COLO668 (cell line): ENCODE data around the gene SEMG2.

Experiments used
- DNase-seq: peaks from one replicate; lab custom pipeline; 2025; ENCODE audit not compliant: unreplicated experiment; lab: John Stamatoyannopoulos, UW

Gene SEMG2

DNA sequence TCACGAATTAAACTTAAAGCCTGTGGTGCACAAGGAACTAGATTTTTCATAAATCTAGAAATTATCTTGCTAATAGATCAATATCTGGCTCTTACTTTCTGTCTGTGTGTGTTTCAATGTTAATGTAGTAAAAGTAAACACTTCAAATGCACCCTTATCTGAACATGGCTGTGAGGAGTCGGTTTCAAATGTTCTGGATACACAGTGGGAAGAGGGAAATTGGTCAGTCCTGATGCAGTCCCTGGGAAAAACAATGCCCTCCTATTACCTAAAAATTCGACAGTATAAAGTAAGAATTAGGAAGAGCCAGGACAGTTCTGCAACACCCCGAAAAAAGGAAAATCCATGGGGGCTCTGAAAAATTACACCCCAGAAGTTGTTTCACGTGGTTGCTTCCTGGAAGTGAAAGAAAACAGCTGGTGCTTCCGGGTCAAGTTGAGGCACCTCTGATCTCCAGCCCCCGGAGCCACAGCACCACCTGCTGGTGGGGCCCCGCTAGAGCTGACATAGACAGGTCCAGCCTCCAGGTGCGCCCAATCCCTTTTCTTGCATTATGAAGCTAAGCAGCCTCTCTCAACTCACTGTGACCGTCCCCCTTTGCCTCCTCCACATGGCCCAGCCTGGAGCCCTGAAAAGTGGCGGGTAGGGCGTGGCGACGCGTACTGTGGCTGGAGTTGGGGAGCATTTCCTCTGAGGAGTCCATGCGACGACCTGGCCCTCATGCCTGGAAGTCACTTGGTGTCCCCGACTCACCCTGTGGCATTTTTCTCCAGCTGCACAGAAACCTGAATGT lies 8.3 kb downstream of the SEMG2 start:
- DNase-seq, result peak; percentile 64

DNA sequence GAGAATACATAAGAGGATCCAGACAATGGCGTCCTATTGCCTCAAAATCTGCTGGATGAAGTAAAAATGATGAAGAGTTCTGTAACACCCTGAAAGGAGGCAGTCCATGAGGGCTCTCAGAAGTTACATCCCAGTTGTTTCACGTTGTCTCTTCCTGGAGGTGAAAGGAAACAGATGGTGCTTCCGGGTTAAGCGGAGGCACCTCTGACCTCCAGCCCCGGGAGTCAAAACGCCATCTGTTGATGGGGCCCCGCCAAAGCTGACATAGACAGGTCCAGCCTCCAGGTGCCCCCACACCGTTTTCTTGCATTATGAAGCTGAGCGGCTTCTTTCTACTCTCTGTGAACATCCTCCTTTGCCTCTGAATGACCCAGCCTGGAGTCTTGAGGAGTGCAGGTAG lies 9.5 kb downstream of the SEMG2 start:
- no peak for DNase-seq

DNA sequence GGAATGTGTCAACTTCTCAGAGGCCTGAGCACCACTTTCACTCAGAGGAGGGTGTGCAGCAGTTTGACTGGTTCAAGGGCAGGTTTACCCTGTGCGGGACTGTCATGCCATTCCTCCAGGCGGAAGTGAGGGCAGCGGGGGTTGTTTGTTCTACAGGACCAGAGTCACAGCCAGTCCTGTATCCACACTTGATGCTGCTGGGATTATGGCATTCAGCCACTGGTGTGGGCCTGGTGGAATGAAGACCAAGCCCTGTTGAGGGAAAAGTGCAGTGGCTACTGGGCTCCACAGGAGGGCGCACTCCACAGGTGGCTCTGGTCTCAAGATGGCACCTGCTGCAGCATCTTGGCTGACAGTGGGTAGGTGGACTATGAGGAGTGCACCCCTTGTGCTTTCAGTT lies 14.8 kb downstream of the SEMG2 start:
- no peak for DNase-seq

DNA sequence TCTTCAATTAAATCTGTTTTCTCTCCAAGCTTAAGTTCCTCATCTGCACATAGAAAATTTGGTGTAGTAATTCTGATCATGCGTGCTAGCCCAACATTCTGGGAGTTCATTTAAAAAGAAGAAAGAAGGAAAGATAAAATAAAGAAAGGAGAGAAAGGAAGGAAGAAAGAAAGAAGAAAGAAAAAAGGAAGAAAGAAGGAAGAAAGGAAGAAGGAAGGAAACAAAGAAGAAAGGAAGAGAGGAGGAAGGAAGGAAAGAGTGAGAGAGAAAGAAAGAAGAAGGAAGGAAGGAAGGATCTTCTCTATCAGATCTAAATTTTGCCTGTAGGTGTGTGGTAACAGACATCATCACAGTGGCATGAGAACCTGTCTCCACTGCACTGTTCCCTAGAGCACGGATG lies 17.0 kb downstream of the SEMG2 start:
- DNase-seq, result no peak

DNA sequence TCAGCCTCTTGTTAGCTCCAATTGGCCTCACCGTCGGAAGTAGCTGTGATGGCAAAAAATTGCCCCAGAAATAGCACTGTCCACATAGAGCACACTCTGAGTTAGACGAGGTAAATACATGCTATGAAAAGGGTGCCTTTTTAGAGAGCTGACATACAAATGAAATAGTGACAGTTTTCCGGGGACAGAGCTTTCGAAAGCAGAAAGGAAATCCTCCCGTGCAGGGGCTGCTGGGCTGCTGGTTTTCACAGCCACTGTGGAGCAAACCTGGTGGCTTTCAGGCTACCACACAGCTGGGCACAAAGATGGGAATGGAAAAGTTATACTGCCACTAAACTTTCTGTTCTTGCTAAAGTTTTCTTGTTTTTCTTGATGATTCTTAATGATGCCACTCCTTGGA lies 24.9 kb downstream of the SEMG2 start:
- no peak for DNase-seq

DNA sequence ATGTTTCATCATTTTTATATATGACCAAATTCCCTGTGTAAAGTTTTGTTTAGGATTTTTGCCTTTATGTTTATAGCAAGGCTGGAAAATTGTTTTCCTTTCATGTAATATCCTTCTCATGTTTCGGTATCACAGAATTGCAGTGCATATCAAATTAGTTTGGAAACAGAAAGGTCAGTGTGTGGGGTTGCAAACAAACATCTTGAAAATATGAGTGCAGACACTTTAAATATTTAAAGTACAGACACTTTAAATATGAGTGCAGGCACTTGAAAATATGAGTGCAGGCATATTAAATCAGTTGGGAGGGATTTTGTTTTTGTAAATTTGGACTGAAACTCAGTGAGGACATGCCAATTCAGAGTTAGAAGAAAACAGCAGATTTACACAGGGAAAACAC lies 26.7 kb downstream of the SEMG2 start:
- DNase-seq, result no peak

GRCh38 chr20:45248609-45249008 lies 27.4 kb downstream of the SEMG2 start:
- DNase-seq, result no peak

- DNase-seq, result no peak
Observed at GRCh38 chr20:45251884-45252560, 30.8 kb downstream of the SEMG2 start.

- no peak for DNase-seq
Observed at GRCh38 chr20:45253261-45253660, 32.1 kb downstream of the SEMG2 start.

DNA sequence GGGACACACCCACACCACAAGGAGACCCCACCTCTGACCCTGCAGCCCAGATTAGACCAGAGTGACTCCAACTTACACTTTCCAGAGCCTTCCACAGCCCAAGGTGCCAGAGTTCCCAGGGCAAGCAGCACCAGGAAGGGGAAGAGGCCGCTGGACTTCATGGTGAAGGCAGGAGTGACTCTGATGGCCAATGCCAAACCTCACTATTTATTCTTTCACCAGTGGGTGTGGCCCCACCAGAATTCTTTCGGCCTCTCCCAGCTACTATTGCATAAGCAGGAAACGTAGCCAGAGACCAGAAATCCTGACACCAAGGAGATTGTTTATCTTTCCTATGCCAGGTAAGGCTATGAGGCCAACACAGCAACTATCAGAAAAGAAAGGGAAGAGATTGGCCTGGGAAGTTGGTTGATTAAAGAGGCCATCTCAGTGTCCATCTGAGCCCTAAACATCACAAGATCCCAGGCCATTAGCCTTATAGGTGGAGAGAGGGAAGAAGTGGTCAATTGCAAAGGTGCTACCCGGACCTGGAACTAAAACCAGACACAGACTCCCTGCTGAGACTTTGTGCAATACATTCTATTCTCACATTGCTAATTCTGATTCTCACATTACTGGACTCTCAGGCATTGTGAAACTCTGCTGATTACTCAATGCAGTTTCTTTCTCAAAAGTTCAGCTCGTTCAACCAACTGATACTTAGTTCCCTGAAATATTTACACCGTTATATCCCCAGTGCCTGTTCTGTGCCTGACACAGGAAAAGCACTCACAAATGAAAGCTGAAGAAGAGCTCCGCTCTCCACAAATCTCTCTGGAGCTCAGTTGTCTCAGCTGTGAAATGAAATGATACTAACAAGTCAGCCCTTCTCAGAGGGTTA lies 33.5 kb downstream of the SEMG2 start, which contains the start of gene SLPI:
Gene SLPI (minus strand): TSS at position 182 of the 880 bp plus-strand sequence. CDS start 21 bp downstream, at position 161.
- DNase-seq, result peak; percentile 19

- no peak for DNase-seq
Observed at GRCh38 chr20:45257161-45257560, 36.0 kb downstream of the SEMG2 start.

GRCh38 chr20:45257711-45258110 lies 36.5 kb downstream of the SEMG2 start:
- no peak for DNase-seq

GRCh38 chr20:45258259-45258658 lies 37.1 kb downstream of the SEMG2 start:
- DNase-seq, result no peak

DNA sequence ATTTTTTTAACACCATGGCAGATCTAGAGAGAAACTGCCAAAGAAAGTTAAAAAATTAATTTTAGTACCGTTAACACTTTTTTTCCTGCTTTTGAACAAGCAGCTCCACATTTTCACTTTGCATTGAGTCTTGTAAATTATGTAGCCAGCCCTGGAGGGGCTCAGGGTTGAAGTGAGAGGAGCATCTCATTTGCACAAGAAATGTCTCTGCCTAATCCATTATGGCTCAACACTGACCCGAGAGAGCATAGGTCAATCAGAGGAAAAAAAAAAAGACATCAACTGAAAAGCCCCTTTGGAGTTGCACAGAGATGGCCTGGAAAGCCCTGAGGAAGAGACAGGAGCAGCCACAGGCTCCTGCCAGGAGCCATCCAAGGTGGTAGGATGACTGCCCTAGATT lies 37.5 kb downstream of the SEMG2 start:
- DNase-seq, result no peak

DNA sequence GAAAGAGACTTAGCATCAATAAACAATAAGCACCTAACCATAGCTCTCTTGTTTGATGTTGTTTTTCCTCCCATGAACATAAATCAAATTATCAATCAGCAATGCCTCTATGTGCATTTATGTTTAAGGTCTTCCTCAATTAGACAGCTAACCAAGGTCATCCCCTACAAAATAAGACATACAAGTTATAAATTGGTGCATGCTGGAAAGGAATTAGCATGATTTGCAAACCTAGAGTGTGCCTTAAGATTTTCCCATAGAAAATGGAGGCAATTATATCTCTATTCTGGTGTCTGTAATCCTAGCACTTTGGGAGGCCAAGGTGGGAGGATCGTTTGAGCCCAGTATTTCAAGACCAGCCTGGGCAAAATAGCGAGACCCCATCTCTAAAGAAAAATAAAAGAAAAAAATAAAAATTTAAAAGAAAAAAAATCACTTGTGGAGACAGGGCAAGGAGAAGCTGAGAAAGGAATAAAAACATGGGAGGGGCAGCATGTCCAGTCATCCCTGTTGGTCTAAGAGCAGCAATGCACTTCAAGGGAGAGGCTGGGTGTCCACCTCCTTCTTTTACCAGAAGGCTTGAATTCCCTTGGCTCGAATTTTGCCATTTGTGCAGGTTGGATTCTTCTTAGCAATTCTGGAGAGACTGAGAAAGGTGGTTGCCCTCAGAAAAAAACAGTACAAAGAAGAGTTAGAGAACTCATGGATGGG lies 42.5 kb downstream of the SEMG2 start:
- no peak for DNase-seq

- no peak for DNase-seq
Observed at GRCh38 chr20:45266977-45267376, 45.8 kb downstream of the SEMG2 start.

DNA sequence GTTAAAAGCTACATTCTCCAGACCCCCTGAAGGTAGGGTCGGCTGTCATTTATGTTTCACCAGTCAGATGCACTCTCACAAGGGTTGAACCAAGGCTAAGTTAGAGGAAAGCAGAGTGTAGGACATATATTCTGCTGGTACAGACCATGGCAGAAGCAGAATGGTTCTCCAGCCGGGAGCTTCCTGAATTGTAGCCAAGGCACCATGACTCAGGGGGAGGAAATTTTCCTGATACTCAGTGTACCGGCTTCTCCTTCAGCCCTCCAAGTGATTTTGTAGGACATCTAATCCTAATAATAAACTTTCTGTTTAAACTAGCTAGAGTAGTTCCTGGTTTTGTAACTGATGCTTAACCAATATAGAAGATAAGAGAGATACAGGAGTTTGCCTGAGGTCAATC lies 47.4 kb downstream of the SEMG2 start:
- no peak for DNase-seq

- no peak for DNase-seq
Observed at GRCh38 chr20:45269056-45269455, 47.9 kb downstream of the SEMG2 start.

- no peak for DNase-seq
Observed at GRCh38 chr20:45269754-45270270, 48.6 kb downstream of the SEMG2 start.
